HG03354 (cell line): ENCODE measurements around the gene FBXL4.
"Not testable (repeated sequence)": the region's sequence is repeated elsewhere in the genome, so short reads cannot be mapped to it uniquely, and the experiment has no call there.

Experiments used
- ATAC-seq: cut with Tn5 transposase; IDR thresholded peaks from one replicate; pipeline ENCODE4 v1.9.1; 2021; ENCODE audit warnings: mild to moderate bottlenecking; ENCODE audit not compliant: unreplicated experiment, poor library complexity, severe bottlenecking

Gene FBXL4

GRCh38 chr6:98946879-98947410 is 801 bp downstream of the FBXL4 start:
- ATAC-seq, result peak; percentile 37

GRCh38 chr6:98946266-98946878 is 1.4 kb downstream of the FBXL4 start:
- ATAC-seq, result no peak

GRCh38 chr6:98945311-98946115 is 2.2 kb downstream of the FBXL4 start:
- ATAC-seq, result no peak

GRCh38 chr6:98944598-98945081 is 3.1 kb downstream of the FBXL4 start:
- no peak for ATAC-seq

GRCh38 chr6:98944168-98944567 is 3.6 kb downstream of the FBXL4 start:
- ATAC-seq, result no peak

- ATAC-seq, result no peak
These were observed 5.4 kb downstream of the FBXL4 start for GRCh38 chr6:98942263-98942803.

GRCh38 chr6:98941319-98941718 is 6.4 kb downstream of the FBXL4 start:
- ATAC-seq, result no peak

GRCh38 chr6:98937351-98937750 is 10.4 kb downstream of the FBXL4 start:
- no peak for ATAC-seq

GRCh38 chr6:98932381-98932780 is 15.4 kb downstream of the FBXL4 start:
- ATAC-seq, result no peak

GRCh38 chr6:98931696-98932095 is 16.1 kb downstream of the FBXL4 start:
- ATAC-seq, result no peak

- no peak for ATAC-seq
These were observed 18.2 kb downstream of the FBXL4 start for GRCh38 chr6:98929498-98930060.

GRCh38 chr6:98928688-98929087 is 19.1 kb downstream of the FBXL4 start:
- ATAC-seq, result no peak

GRCh38 chr6:98927534-98927933 is 20.2 kb downstream of the FBXL4 start:
- no peak for ATAC-seq

GRCh38 chr6:98925831-98926230 is 21.9 kb downstream of the FBXL4 start:
- no peak for ATAC-seq

- no peak for ATAC-seq
These were observed 23.1 kb downstream of the FBXL4 start for GRCh38 chr6:98924647-98925046.

- ATAC-seq, result peak; percentile 85
These were observed 26.8 kb downstream of the FBXL4 start for GRCh38 chr6:98920904-98921431.

GRCh38 chr6:98910946-98911345 is 36.8 kb downstream of the FBXL4 start:
- ATAC-seq, result not testable (repeated sequence)

- ATAC-seq, result no peak
These were observed 38.5 kb downstream of the FBXL4 start for GRCh38 chr6:98909236-98909635.

GRCh38 chr6:98906342-98906741 is 41.4 kb downstream of the FBXL4 start:
- ATAC-seq, result not testable (repeated sequence)

GRCh38 chr6:98905759-98906158 is 42.0 kb downstream of the FBXL4 start:
- ATAC-seq, result no peak
